IPS-15b (cell line): Measurements from ENCODE around the gene FAM53C.
"Not testable (repeated sequence)": the region's sequence is repeated elsewhere in the genome, so short reads cannot be mapped to it uniquely, and the experiment has no call there.

Experiments used
- H3K27me3 ChIP-seq: one replicate; pipeline ENCODE4 v1.6.1; 2013; ENCODE audit warnings: low read length; ENCODE audit not compliant: control insufficient read depth, insufficient read depth
- H3K36me3 ChIP-seq: one replicate; pipeline ENCODE4 v1.6.1; 2013; ENCODE audit warnings: low read length; ENCODE audit not compliant: control insufficient read depth, insufficient read depth
- H3K4me1 ChIP-seq: one replicate; pipeline ENCODE4 v1.6.1; 2013; ENCODE audit warnings: mild to moderate bottlenecking, low read length; ENCODE audit not compliant: control insufficient read depth, insufficient read depth
- H3K4me3 ChIP-seq: one replicate; pipeline ENCODE4 v1.5.1; 2013; ENCODE audit warnings: low read depth, low read length
- H3K9ac ChIP-seq: one replicate; pipeline ENCODE4 v1.6.1; 2013; ENCODE audit warnings: low read depth, mild to moderate bottlenecking, low read length
- H3K9me3 ChIP-seq: one replicate; pipeline ENCODE4 v1.6.1; 2013; ENCODE audit warnings: mild to moderate bottlenecking, low read length; ENCODE audit not compliant: control insufficient read depth, insufficient read depth

The FAM53C gene

GRCh38 chr5:138370537-138370936 lies 32.5 kb downstream of the FAM53C start:
- Histone ChIP-seq H3K9ac (no peak overlapping the region), H3K4me3 (no peak overlapping the region), H3K27me3 (no peaks in the 10 kb centered on the region), H3K9me3 (no peaks in the 10 kb centered on the region), H3K36me3 (no peaks in the 10 kb centered on the region), H3K4me1 (no peaks in the 10 kb centered on the region)

DNA sequence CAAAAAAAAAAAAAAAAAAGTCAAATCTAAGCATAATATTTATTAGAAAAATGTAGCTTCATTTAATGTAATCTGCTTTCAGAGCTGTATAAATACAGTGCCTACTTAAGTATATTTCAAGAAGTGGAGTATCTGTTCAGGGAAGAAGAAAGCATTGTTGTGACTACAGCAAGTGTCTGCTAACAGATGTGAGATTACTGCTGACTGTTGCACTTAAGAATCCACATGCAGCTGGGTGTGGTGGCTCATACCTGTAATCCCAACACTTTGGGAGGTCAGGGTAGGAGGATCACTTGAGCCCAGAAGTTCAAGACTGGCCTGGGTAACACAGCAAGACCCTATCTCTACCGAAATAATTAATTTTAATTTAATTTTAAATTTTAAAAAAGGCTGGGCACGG lies 33.4 kb downstream of the FAM53C start:
- H3K4me1 ChIP-seq, result no peaks in the 10 kb centered on the region

GRCh38 chr5:138372225-138372624 lies 34.2 kb downstream of the FAM53C start:
- Histone ChIP-seq H3K4me1 (no peaks in the 10 kb centered on the region), H3K9ac (no peak overlapping the region), H3K9me3 (no peaks in the 10 kb centered on the region), H3K4me3 (no peak overlapping the region), H3K36me3 (no peaks in the 10 kb centered on the region), H3K27me3 (no peaks in the 10 kb centered on the region)

More for the DNA sequence above, 33.4 kb downstream of the FAM53C start:
- H3K9ac ChIP-seq, result no peak overlapping the region
- H3K4me3 ChIP-seq, result no peak overlapping the region
- H3K27me3 ChIP-seq, result no peaks in the 10 kb centered on the region
- no peaks in the 10 kb centered on the region for H3K9me3 ChIP-seq
- no peaks in the 10 kb centered on the region for H3K36me3 ChIP-seq

- no peaks in the 10 kb centered on the region for H3K9me3 ChIP-seq
- no peaks in the 10 kb centered on the region for H3K27me3 ChIP-seq
- H3K4me3 ChIP-seq, result no peak overlapping the region
- no peak overlapping the region for H3K9ac ChIP-seq
- H3K36me3 ChIP-seq, result no peaks in the 10 kb centered on the region
- H3K4me1 ChIP-seq, result no peaks in the 10 kb centered on the region
Measured at GRCh38 chr5:138372653-138373052, 34.6 kb downstream of the FAM53C start.

GRCh38 chr5:138382347-138382746 lies 44.3 kb downstream of the FAM53C start:
- Histone ChIP-seq H3K36me3 (peaks cover 23% of the 10 kb centered on the region), H3K4me1 (no peaks in the 10 kb centered on the region), H3K27me3 (no peaks in the 10 kb centered on the region), H3K4me3 (no peak overlapping the region), H3K9me3 (no peaks in the 10 kb centered on the region), H3K9ac (no peak overlapping the region)

- Histone ChIP-seq H3K9ac (no peak overlapping the region), H3K9me3 (no peaks in the 10 kb centered on the region), H3K27me3 (no peaks in the 10 kb centered on the region), H3K4me1 (no peaks in the 10 kb centered on the region), H3K4me3 (no peak overlapping the region), H3K36me3 (peaks cover 23% of the 10 kb centered on the region)
Measured at GRCh38 chr5:138385660-138386059, 47.6 kb downstream of the FAM53C start.

DNA sequence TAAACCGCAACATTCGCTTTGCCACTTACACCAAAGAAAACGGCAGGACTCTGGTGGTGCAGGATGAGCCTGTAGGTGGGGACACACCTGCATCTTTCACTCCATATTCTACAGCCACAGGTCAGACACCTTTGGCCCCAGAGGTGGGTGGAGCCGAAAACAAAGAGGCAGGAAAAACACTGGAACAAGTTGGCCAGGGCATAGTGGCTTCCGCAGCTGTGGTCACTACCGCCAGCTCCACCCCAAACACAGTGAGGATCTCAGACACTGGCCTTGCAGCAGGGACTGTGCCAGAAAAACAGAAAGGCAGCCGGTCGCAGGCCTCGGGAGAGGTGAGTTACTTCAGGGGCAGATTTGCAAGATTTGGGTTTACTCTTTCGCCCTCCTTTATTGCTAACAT lies 48.2 kb downstream of the FAM53C start:
- no peaks in the 10 kb centered on the region for H3K4me1 ChIP-seq
- H3K9ac ChIP-seq, result no peak overlapping the region
- H3K36me3 ChIP-seq, result peaks cover 18% of the 10 kb centered on the region
- no peaks in the 10 kb centered on the region for H3K9me3 ChIP-seq
- no peak overlapping the region for H3K4me3 ChIP-seq
- H3K27me3 ChIP-seq, result no peaks in the 10 kb centered on the region

DNA sequence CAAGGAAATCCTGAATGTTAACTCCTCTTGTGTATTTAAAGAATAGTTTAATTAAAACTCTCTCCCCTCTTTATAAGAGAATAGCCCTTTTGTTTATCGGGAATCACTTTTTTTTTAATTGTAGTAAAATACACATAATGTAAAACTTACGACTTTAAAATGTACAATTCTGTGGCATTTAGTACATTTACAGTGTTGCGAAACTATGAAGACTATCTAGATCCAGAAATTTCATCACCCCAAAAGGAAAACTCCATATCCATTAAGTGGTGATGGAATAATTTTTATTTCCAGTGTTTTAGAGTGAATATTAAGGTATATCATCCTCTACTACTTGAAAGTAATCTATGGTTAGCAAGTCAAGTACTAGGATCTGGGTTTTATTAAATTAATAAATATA lies 51.3 kb downstream of the FAM53C start:
- Histone ChIP-seq H3K36me3 (peaks cover 20% of the 10 kb centered on the region), H3K4me1 (no peaks in the 10 kb centered on the region), H3K27me3 (no peaks in the 10 kb centered on the region), H3K4me3 (no peak overlapping the region), H3K9ac (no peak overlapping the region), H3K9me3 (no peaks in the 10 kb centered on the region)

GRCh38 chr5:138389911-138390310 lies 51.8 kb downstream of the FAM53C start:
- peaks cover 20% of the 10 kb centered on the region for H3K36me3 ChIP-seq
- H3K4me3 ChIP-seq, H3K4me1 ChIP-seq, H3K9me3 ChIP-seq, H3K9ac ChIP-seq, H3K27me3 ChIP-seq: not testable (repeated sequence)

GRCh38 chr5:138391859-138392386 lies 53.9 kb downstream of the FAM53C start:
- Histone ChIP-seq H3K27me3 (no peaks in the 10 kb centered on the region), H3K4me1 (no peaks in the 10 kb centered on the region), H3K9ac (no peak overlapping the region), H3K9me3 (no peaks in the 10 kb centered on the region), H3K36me3 (peaks cover 9% of the 10 kb centered on the region), H3K4me3 (no peak overlapping the region)
